Activated CD4-positive, alpha-beta T cell treated with anti-CD3 and anti-CD28 coated beads, Interleukin-2, amount 50 U/mL, for 1 hour (primary cell): Measurements from ENCODE around the gene ADAMTS1.

Source experiments
- DNase-seq: peaks from one replicate; pipeline ENCODE4 v3.0.0-alpha.2; 2020

ADAMTS1 gene

GRCh38 chr21:26844258-26845065, 747 bp downstream of the ADAMTS1 start:
- DNase-seq = no peak

DNA sequence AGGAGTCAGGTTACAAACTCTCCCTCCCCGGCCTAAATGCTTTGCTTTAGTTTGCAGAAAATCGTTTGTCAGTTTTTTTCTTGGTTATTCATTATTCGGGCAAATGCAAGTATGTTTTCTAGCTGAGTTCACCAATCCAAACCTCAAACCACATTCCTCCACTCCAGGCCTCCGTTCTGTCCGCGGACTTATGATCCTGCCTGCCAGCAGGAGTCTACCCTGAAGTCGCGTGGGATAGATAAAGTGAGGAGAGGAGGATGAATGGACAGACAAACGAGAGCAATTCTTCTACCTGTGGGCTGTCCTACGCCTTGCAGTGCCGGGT, 1.3 kb downstream of the ADAMTS1 start:
- DNase-seq = no peak

DNA sequence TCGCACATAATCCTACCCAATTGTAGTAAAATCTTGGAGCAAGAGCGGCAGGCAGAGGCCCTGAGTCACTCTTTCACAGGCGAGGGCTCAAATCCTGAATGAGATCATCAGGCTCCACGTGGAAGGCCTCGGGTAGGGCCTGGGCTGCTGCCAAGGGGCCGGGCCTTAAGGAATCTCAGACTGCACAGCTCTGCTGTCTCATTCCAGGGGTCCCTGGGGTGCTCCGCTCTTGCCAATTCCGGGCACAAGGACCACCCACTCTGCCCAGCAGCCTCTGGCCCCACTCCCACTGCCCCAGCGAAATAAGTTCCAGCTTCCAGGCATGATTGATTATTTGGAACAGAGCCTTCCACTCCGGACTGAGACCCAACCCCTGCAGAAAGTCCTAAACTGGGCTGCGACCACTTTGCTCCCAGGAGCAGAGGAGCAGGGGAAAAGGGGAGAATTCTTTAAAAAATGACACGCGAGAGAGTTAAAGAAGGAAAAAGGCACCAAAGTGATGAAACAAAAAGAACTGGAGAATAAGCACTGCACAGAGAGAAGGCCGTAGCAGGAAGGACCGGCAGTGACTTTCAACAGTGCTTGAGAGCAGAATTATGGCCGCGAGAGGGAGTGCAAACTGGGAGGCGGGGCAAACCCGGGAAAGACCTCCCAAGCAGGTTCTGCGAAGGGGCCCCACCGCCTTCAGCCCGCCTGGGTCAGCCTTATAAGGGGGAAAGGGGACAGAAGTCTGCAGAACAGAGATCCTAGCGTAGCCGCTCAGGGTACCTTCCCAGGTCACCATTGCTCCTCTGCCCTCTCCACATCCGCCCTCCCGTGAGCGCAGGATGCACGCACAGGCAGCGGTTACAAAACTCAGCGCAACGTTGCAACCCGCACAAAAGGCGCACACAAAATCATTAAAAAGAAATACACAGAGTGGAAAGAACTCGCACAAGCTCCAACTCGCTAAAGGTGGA, 2.0 kb downstream of the ADAMTS1 start:
- no peak for DNase-seq

DNA sequence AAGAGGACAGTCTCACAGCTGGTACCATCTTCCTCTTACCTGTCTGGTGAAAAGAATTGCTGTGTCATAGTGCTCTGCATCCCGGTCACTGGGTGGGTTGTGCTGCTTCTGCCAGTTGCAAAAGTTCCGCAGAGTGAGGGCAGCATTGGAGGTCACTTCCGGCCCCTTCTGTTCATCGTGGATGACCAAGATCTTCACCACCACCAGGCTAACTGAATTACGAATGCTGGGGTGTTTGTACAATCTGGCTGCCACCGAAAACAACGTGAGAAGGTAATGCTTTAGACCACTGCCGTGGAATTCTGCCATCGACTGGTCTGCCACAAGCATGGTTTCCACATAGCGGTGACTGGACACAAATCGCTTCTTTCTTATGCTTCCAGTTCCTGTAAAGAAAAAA, 2.9 kb downstream of the ADAMTS1 start:
- no peak for DNase-seq

DNA sequence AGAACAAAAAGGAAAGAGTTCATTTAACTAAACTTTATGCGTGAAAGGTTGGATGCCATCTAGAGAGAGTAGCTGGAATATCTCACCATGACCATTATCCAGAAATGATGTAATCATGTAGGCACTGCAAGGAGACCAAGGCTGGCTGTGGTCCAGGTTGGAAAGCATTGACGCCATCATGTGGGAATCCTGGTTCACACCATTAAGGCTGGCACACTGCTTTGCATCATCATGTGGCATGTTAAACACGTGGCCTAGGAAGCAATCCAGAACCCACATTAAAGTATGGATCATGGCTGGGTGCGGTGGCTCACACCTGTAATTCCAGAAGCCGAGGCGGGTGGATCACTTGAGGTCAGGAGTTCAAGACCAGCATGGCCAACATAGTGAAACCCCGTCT, 4.3 kb downstream of the ADAMTS1 start:
- DNase-seq = no peak

DNA sequence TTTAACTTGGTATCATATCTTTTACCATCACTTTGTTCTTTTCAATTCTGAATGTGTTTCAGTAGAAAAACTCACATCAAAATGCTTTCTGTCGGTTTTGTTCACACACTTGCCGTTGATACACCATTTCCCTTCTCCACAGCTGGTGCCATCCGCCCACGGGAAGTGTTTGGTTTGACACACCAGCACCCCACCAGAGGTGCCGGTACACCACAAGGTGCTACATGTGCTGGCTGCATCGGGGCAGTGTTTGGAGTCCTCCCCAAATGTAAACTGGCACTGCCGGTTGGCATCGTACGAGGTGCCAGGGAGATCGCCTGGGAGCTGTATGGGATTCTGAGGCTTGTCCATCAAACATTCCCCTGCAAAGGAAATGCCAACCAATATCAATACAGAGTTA, 5.0 kb downstream of the ADAMTS1 start:
- no peak for DNase-seq

- DNase-seq = no peak
Observed at GRCh38 chr21:26837539-26837938, 7.7 kb downstream of the ADAMTS1 start.

- no peak for DNase-seq
Observed at GRCh38 chr21:26836528-26836927, 8.7 kb downstream of the ADAMTS1 start.

GRCh38 chr21:26835714-26836265, 9.4 kb downstream of the ADAMTS1 start:
- no peak for DNase-seq

- no peak for DNase-seq
Observed at GRCh38 chr21:26835027-26835713, 10.0 kb downstream of the ADAMTS1 start.

DNA sequence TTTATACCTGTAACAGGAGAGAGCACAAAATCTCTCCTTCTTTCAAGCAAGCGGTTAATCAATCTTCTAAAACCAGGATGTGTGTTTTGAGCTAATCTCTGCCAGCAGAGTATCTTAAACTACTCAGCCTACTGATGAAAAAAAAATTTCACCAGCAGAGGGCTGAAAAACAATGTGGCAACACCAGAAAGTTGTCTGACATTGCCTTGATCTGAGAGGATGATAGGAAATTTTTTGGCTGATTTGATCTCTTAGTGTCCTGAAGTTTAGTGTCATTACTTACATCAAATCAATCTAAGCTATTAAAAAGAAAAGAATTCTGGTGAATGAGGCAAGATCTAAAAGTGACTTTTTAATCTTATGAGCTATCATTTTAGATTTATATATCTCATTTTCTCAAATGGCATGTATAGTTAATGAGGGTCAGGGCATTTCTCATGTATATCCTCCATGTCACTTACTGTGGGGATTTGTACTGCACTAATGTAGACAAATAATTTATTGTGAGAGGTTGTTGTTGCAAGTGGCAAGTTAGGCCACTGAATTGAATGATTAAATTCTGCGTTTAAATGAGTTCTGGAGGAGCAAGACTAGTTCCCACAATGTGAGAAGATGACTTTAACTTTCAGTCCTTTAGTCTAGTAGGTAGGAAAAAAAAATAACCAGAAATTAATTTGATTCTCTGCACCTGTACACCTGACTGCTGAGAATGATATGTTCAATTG, 10.9 kb downstream of the ADAMTS1 start:
- no peak for DNase-seq

GRCh38 chr21:26833460-26833939, 11.7 kb downstream of the ADAMTS1 start:
- no peak for DNase-seq

- no peak for DNase-seq
Observed at GRCh38 chr21:26833011-26833410, 12.2 kb downstream of the ADAMTS1 start.

DNA sequence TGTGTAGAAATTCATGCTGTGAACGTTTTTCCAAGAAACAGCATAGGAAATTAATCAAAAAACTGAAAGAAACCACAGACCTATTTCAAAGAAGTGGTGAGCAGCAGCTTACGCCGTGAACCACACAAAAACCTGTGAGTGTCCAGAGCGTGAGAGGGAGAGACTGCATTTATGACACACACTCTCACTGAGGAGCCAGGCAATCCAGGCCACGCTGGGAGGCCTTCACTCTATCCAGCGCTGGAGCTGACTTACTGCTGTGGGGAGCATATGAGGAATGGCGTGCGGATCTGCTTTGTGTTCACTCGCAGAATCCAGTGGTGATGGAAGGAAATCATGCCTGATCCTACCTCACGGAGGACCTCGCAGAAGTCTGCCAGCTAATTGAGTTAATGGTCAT, 12.7 kb downstream of the ADAMTS1 start:
- DNase-seq = no peak

DNA sequence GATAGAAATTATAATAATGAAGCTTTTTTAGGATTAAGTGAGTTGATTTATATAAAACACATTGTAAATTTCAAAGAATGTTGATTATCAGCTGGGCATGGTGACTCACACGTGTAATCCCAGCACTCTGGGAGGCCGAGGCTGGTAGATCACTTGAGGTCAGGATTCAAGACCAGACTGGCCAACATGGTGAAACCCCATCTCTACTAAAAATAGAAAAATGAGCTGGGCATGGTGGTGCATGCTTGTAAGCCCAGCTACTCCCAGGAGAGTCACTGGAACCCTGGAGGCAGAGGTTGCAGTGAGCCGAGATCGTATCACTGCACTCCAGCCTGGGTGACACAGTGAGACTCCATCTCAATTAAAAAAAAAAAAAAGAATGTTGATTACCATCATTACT, 18.4 kb downstream of the ADAMTS1 start:
- no peak for DNase-seq

- DNase-seq = no peak
Observed at GRCh38 chr21:26820509-26820908, 24.7 kb downstream of the ADAMTS1 start.

GRCh38 chr21:26819740-26820324, 25.4 kb downstream of the ADAMTS1 start:
- DNase-seq = no peak

DNA sequence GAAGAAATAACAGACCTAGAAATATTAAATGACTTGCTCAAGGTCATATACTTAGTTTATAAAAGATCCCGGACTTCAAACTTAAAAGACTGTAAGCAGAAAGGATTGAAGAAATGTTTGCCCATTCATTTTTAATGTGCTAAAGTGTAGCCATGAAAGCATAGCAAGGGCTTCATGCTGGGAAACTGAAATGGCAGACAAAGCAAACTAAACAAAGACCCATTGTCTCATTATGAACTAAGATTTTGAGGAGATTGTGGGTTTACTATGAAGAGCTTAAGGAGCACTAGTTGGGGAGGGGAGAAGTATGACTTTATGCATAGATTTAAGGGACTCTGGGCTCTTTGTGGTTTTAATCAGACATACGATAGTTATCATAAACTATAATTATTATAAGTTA, 26.3 kb downstream of the ADAMTS1 start:
- DNase-seq = no peak

DNA sequence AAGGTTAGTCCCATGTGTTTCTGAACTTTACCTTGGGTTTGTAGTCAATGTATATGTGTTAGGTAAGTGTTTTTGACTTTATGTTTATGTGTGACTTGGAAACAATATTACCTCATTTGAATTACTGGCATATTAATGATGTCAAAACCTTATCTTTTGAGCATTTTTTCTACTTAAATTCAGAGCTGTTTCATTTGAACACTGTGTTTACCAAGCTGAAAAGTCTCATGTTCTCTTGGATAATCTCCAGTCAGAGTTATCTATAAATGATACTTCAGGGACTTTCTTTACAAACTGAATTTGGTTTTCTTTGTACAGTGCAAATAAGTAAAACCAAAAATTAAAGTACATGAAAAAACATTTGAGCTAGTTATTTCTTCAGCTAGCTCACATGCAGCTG, 30.0 kb downstream of the ADAMTS1 start:
- no peak for DNase-seq

DNA sequence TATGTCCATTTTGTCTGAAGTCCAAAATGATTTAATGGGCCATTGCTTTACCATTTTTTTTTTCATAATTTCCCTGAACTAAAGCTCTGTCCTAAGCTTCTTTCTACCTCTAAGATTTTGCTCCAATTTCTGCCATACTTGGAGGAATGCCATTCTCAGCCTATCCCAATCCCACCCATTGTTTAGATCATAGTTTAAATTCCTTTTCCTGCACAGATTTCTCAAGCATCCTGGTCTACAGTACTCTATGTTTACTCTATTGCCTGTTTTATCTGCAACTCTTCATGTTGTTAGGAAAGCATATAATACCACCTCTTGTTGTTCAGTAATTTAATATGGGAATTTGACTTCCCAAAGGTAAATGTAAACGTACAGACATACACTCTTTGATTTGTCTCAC, 30.8 kb downstream of the ADAMTS1 start:
- no peak for DNase-seq

- no peak for DNase-seq
Observed at GRCh38 chr21:26813426-26813998, 31.7 kb downstream of the ADAMTS1 start.

- DNase-seq = no peak
Observed at GRCh38 chr21:26812173-26812572, 33.0 kb downstream of the ADAMTS1 start.
